K562 (cell line): Measurements from ENCODE around the gene ZBTB9. TPM values are rescaled to one million over a fixed set of nuclear protein-coding genes. Genes with fewer than 3 reads are reported as not detected.

Experiments
- BCLAF1 ChIP-seq, 2 experiments: fragments of 450-650 bp in 1 of 2; IDR thresholded peaks; 2 replicates each; pipeline ENCODE4 v1.6.1; 2011 to 2017; ENCODE audit warnings: low read depth in 2 of 2, antibody characterized with exemption in 1 of 2, borderline replicate concordance in 1 of 2, low read length in 1 of 2, mild to moderate bottlenecking in 1 of 2, mixed read lengths in 1 of 2; ENCODE audit not compliant: control insufficient read depth in 1 of 2
- E2F3 ChIP-seq: fragments of 250-450 bp; sonication (Bioruptor Pico); IDR thresholded peaks from 2 replicates; pipeline ENCODE4 v1.4.0; 2020; ENCODE audit warnings: mild to moderate bottlenecking
- ELK3 ChIP-seq: fragments of 450-650 bp; formaldehyde crosslinking; IDR thresholded peaks from 2 replicates; pipeline ENCODE4 v1.4.0; 2020; ENCODE audit warnings: mild to moderate bottlenecking
- EP300 ChIP-seq: IDR thresholded peaks from 2 replicates; pipeline ENCODE4 v1.6.1; 2012; ENCODE audit warnings: low read length, improper control_type of control experiment
- FOSL1 ChIP-seq: fragments of 200-800 bp; sonication (Bioruptor generic); conservative IDR thresholded peaks from 2 replicates; pipeline ENCODE4 v1.6.1; 2016; ENCODE audit warnings: missing genetic modification characterization, missing compliant biosample characterization
- FUS ChIP-seq: fragments of 200-400 bp; formaldehyde crosslinking; optimal IDR thresholded peaks from 2 replicates; pipeline ENCODE3; 2017; ENCODE audit warnings: low read depth, low read length
- GTF2E2 ChIP-seq: fragments of 200-800 bp; sonication (Bioruptor generic); IDR thresholded peaks from 2 replicates; pipeline ENCODE4 v1.6.1; 2016; ENCODE audit warnings: missing genetic modification characterization, missing compliant biosample characterization
- HDAC3 ChIP-seq: fragments of 450-650 bp; IDR thresholded peaks from 2 replicates; pipeline ENCODE4 v1.6.1; 2018; ENCODE audit warnings: borderline replicate concordance, mild to moderate bottlenecking, moderate library complexity; ENCODE audit not compliant: partially characterized antibody
- HNRNPUL1 ChIP-seq: fragments of 200-400 bp; formaldehyde crosslinking; IDR thresholded peaks from 2 replicates; pipeline ENCODE4 v1.6.1; 2017; ENCODE audit warnings: low read length
- HOMEZ ChIP-seq: fragments of 250-450 bp; sonication (Bioruptor Pico); IDR thresholded peaks from 2 replicates; pipeline ENCODE4 v1.4.0; 2020; ENCODE audit warnings: mild to moderate bottlenecking, moderate library complexity
- HSF4 ChIP-seq: fragments of 250-450 bp; sonication (Bioruptor Pico); IDR thresholded peaks from 2 replicates; pipeline ENCODE4 v2.1.2; 2022; ENCODE audit warnings: mild to moderate bottlenecking, moderate library complexity, borderline replicate concordance
- IRF2 ChIP-seq: sonication (generic); formaldehyde crosslinking; IDR thresholded peaks from 2 replicates; pipeline ENCODE4 v1.8.1; 2022; ENCODE audit warnings: mild to moderate bottlenecking, missing genetic modification reagents
- KAT8 ChIP-seq: fragments of 450-650 bp; IDR thresholded peaks from 2 replicates; pipeline ENCODE4 v1.6.1; 2016; ENCODE audit warnings: low read depth, mild to moderate bottlenecking
- MNT ChIP-seq, 2 experiments: fragments of 450-650 bp; conservative IDR thresholded peaks; 2 replicates each; pipeline ENCODE4 v1.6.1; 2017; ENCODE audit warnings: mild to moderate bottlenecking in 2 of 2, moderate library complexity in 2 of 2
- PTBP1 ChIP-seq: fragments of 200-400 bp; formaldehyde crosslinking; IDR thresholded peaks from 2 replicates; pipeline ENCODE4 v1.6.1; 2017; ENCODE audit warnings: low read depth, low read length
- SAFB2 ChIP-seq: fragments of 200-400 bp; formaldehyde crosslinking; IDR thresholded peaks from 2 replicates; pipeline ENCODE4 v1.6.1; 2018; ENCODE audit warnings: borderline replicate concordance, low read length, low read depth, moderate library complexity; ENCODE audit not compliant: severe bottlenecking
- STAT5A ChIP-seq: IDR thresholded peaks from 2 replicates; pipeline ENCODE4 v1.6.1; 2012; ENCODE audit warnings: low read length, inconsistent platforms, borderline replicate concordance
- TBP ChIP-seq: optimal IDR thresholded peaks from 2 replicates; pipeline ENCODE3; 2011; ENCODE audit warnings: low read depth, low read length, improper control_type of control experiment
- YBX1 ChIP-seq: fragments of 450-650 bp; IDR thresholded peaks from 2 replicates; pipeline ENCODE4 v1.7.1; 2016; ENCODE audit warnings: mild to moderate bottlenecking
- ZKSCAN1 ChIP-seq: fragments of 150-350 bp; IDR thresholded peaks from 2 replicates; pipeline ENCODE4 v1.6.1; 2016; ENCODE audit warnings: low read depth, low read length
- ZNF165 ChIP-seq: fragments of 250-450 bp; sonication (Bioruptor Pico); IDR thresholded peaks from 2 replicates; pipeline ENCODE4 v1.4.0; 2020; ENCODE audit warnings: borderline replicate concordance
- ZNF507 ChIP-seq: conservative IDR thresholded peaks from 2 replicates; pipeline ENCODE4 v1.6.1; 2017; ENCODE audit warnings: missing genetic modification characterization, missing compliant biosample characterization
- polyA plus RNA-seq, 8 experiments: library from polyadenylated mRNA; depleted of rRNA in 4 of 8; stranded (reverse) in 5 of 8; unstranded in 3 of 8; fragments of >200 nt; fragmentation: Nextera tagmentation in 2 of 8; fragmentation: Illumina TruSeq in 1 of 8; extraction: Ambion mirVana in 2 of 8; extraction: Trizol in 1 of 8; gene quantifications; 2 replicates each; pipeline versions ENCODE4 v1.2.1 to v1.2.3, GENCODE V29; 2011 to 2014; ENCODE audit warnings: inconsistent platforms in 1 of 8, missing spikeins in 1 of 8
- total RNA-seq, 7 experiments: library from RNA; depleted of rRNA in 6 of 7; stranded (reverse); fragments of >200 nt in 6 of 7; fragmentation: Illumina TruSeq in 2 of 7; extraction: Trizol in 2 of 7; gene quantifications; 2 replicates each; pipeline versions ENCODE4 v1.2.1 to v1.2.3, GENCODE V29; 2011 to 2021; ENCODE audit warnings: low replicate concordance in 1 of 7

ZBTB9 gene
- total and polyA plus RNA-seq, 9 of the 15 experiments (the other 6 are each of a cell fraction or from before 2014, with no cell fraction given) = 1.9 to 19.5 (median 10.4) TPM

GRCh38 chr6:33428224-33428965, 26.0 kb upstream of the ZBTB9 start (continued):
- no peak; the same call in 1 of the 2 replicates for TF ChIP-seq STAT5A
- no peak for TF ChIP-seq HDAC3
- no peak for TF ChIP-seq ZKSCAN1
- TF ChIP-seq ELK3 (CRISPR knock-in tag) = no peak
- TF ChIP-seq KAT8 = no peak
- TF ChIP-seq TBP = no peak
- no peak for TF ChIP-seq HNRNPUL1
- TF ChIP-seq SAFB2 = no peak
- 0 out of 2 replicates have a peak, but pooled peaks have one; percentile 84 for TF ChIP-seq YBX1
- no peak for TF ChIP-seq ZNF507 (tag)
- no peak for TF ChIP-seq HSF4 (CRISPR knock-in tag)
- TF ChIP-seq MNT (conservative IDR thresholded peaks at IDR 0.05) = peak; percentile 91 to 94
- TF ChIP-seq EP300 = peak; percentile 39; the same call in 1 of the 2 replicates
- no peak for TF ChIP-seq ZNF165 (CRISPR knock-in tag)
- no peak for TF ChIP-seq GTF2E2 (tag)
- peak; percentile 93 for TF ChIP-seq IRF2 (CRISPR knock-in tag)
- peak; percentile 90; the same call in 1 of the 2 replicates for TF ChIP-seq HOMEZ (CRISPR knock-in tag)
- TF ChIP-seq E2F3 (CRISPR knock-in tag) = peak; percentile 81; the same call in 1 of the 2 replicates
- no peak for TF ChIP-seq FUS
- TF ChIP-seq FOSL1 (tag) = no peak
- no peak for TF ChIP-seq BCLAF1 (IDR thresholded peaks at IDR 0.05; ENCODE audit: borderline replicate concordance in 1 of 2, control insufficient read depth in 1 of 2, low read depth in 2 of 2, low read length in 1 of 2)
- TF ChIP-seq PTBP1 = no peak
